GM12875 (cell line): ENCODE data around the gene TMEM198.

Source experiments
- H3K4me3 ChIP-seq: one replicate; pipeline ENCODE4 v1.5.1; 2011; ENCODE audit warnings: low read depth, low read length, control low read depth
- TF ChIP-seq, protein P1 (sequence below): IDR thresholded peaks from 2 replicates; pipeline ENCODE4 v1.5.1; 2011; ENCODE audit warnings: low read depth, mild to moderate bottlenecking, control low read depth, inconsistent platforms, low read length, moderate library complexity, borderline replicate concordance; ENCODE audit not compliant: insufficient read depth

TMEM198 gene

DNA sequence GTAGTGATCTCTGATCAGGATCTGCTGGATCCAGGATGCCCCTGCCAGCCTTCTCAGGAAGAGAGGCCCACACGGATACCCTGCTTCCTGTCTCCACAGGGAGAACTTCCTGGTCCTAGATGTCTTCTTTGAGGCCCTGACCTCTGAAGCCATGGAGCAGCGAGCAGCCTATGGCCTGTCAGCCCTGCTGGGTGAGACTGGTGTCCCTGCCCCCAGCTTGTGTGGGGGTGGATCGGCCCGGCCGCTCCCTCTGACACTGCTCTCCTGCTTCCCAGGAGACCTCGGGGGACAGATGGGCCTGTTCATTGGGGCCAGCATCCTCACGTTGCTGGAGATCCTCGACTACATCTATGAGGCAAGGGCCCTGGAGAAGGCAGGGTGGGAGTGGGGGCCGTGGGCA, 6.9 kb upstream of the TMEM198 start:
- TF ChIP-seq, protein P1, sequence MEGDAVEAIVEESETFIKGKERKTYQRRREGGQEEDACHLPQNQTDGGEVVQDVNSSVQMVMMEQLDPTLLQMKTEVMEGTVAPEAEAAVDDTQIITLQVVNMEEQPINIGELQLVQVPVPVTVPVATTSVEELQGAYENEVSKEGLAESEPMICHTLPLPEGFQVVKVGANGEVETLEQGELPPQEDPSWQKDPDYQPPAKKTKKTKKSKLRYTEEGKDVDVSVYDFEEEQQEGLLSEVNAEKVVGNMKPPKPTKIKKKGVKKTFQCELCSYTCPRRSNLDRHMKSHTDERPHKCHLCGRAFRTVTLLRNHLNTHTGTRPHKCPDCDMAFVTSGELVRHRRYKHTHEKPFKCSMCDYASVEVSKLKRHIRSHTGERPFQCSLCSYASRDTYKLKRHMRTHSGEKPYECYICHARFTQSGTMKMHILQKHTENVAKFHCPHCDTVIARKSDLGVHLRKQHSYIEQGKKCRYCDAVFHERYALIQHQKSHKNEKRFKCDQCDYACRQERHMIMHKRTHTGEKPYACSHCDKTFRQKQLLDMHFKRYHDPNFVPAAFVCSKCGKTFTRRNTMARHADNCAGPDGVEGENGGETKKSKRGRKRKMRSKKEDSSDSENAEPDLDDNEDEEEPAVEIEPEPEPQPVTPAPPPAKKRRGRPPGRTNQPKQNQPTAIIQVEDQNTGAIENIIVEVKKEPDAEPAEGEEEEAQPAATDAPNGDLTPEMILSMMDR, result no peak
- H3K4me3 ChIP-seq, result no peak overlapping the region

DNA sequence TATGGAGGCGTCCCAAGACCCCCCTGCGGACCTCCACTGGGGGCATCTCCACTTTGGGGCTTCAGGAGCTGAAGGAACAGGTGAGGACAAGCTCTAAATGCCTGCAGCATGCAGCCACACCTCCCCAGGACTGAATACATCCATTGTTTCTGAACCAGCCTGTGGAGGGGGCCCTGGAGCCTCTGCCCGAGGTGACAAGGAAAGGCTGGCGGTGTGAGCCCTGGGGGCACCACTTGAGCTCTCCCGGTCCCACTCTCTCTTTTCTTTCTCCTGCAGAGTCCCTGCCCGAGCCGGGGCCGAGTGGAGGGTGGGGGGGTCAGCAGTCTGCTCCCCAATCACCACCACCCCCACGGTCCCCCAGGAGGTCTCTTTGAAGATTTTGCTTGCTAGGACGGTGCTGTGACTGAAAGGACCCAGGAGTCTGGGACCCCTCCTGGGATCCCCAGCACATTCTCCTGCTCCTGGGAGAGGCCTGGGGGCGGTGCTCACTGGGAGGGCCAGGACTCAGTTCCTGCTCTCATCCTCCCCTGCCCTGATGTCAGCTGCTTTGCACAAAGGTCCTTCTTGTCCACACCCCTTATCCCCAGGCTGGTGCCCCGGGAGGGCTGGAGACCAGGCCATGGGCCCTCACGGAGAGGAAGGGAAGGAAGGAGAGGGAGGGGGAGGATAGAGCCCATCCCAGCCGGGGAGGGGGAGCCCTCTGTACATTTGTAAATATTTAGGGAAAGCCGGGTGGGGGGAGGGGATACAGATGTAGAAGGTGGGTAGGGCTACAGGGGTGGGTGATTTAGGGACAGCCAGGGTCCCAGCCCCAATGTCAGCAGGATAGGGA, 6.0 kb upstream of the TMEM198 start:
- TF ChIP-seq, protein P1, result no peak
- H3K4me3 ChIP-seq, result no peak overlapping the region

DNA sequence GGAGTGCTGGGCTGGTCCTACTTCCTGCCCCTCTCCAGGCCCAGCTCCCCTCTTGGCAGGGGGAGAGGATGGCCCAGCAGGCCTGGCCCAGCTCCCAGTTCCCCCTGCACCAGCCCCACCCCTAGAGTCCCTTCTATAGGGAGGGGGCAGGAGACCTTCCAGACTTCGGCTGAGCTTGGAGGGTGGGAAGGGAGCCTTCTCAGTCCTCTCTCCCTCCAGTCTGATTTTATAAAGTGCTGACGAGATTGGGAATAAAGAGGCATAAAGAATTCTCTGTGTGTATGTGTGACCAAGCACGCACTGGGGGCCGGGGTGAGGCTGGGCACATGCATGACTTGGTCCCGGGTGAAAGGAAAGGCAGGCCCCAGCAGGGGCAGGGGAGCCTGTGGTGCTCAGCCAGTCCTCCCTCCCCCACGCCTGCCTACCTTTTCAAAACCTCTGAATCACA, 5.3 kb upstream of the TMEM198 start:
- H3K4me3 ChIP-seq, result no peak overlapping the region
- TF ChIP-seq, protein P1, result no peak

DNA sequence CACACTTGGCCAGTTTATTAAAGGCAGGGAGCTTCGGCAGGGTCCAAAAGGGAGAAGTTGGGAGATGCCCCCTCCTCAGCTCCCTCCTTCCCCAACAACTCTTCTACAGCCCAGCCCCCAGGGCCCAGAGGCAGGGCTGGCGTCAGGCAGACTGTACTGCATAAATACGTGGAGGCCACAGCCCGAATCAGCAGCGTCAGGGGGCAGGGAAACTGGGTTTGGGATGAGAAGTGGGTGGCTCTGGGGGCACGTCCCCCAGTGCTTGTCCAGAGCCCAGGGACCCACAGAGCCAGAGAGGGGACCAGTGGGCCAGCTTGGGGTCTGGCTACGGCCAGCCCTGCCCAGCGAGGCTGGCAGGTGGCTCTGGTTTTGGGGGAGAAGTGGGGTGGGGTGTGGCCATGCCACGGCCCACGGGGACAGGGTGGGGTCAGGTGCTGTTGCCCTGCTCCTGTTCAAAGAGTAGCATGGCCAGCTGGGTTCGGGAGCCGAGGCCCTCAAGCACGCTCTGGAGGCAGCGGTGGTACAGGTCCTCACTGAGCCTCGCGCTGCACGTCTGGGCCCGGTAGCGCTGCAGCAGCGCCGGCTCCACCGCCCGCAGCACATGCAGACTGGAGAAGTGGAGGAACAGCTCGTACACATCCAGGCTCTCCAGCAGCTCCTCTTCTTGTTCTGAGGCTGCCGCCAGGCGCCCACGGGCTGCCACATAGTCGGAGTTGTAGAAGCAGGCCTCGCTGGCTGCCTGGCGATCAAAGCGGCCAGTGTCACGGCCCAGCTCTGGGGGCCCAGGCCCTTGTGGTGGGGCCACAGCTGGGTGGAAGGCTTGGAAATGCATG, 4.7 kb upstream of the TMEM198 start:
- TF ChIP-seq, protein P1, result no peak
- no peak overlapping the region for H3K4me3 ChIP-seq

DNA sequence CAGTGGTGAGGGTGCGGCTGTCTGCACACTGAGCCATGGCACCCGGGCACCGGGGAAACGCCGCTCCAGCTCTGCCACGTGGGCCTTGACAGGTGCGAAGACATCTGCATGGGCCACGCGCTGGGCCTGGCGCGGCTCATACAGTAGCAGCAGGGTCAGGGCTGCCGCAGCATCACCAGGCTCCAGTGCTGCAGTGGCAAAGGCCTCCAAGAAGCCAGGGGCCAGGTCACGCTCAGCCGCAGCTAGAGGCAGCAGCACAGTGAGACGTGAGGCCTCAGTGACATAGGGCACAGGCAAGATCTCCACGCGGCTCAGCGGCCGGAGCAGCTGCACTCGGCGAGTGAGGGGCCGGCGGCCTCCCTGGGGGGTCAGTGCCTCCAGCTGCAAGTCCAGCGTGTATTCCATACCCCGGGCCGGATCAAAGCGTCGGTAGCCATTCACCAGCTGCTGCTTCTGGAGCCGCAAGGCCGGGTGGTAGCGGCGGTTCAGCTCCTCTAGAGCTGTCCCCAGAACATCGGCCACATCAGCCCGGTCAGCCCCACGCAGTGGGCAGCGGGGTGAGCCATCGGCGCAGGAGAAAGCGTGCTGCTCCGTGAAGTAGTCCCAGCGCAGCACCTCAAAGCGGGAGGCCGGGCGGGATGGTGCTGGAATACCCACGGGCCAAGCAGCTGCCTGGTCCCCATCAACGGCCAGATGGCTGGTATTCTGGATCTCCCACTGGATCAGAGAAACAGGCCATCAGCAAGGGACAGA, 3.7 kb upstream of the TMEM198 start:
- no peak overlapping the region for H3K4me3 ChIP-seq
- TF ChIP-seq, protein P1, result no peak

DNA sequence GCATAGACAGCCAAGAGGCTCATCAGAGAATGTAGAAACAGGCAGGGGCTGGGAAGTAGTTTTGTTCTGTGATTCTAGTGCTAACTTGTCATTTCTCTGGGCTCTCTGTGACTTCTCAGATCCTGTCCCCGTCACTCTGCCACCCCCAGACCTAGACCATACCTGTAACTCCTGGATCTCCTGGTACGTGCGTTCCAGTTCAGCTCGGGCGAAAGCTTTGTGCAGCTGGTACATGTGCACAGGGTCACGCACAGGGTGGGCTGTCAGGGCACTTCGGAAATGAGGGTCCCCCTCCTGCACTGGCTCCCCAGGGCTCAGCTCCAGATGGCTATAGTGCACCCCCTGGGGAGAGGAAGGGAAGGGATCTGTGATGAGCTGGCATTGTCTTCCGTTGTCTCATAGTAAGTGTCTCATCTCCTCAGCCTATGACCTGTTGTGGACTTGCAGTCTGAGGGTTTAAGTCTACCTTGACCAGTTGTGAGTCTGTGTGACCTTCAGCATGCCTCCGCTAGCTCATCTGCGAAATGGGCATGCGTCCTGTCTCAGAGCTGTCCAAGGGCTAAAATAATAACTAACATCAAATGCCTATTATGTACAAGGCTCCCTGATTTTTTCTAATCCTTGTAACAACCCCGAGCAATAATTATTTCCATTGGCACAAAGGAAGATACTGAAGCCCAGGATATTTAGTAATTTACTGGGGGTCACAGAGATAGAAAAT, 2.9 kb upstream of the TMEM198 start:
- TF ChIP-seq, protein P1, result no peak
- no peak overlapping the region for H3K4me3 ChIP-seq
